GM12873 (cell line): ENCODE data around the gene SLC38A8.

Experiments
- CTCF ChIP-seq: IDR thresholded peaks from 2 replicates; pipeline ENCODE4 v1.5.1; 2012; ENCODE audit warnings: low read depth, mild to moderate bottlenecking, moderate library complexity, low read length, control low read depth; ENCODE audit not compliant: insufficient read depth; ENCODE audit errors: missing control alignments

The SLC38A8 gene

GRCh38 chr16:84003038-84003437, 39.6 kb downstream of the SLC38A8 start:
- no peak for TF ChIP-seq CTCF

- TF ChIP-seq CTCF: no peak
Observed at GRCh38 chr16:84001726-84002125, 40.9 kb downstream of the SLC38A8 start.

- no peak for TF ChIP-seq CTCF
Observed at GRCh38 chr16:84000989-84001642, 41.5 kb downstream of the SLC38A8 start.

GRCh38 chr16:83998091-83998490, 44.5 kb downstream of the SLC38A8 start:
- TF ChIP-seq CTCF: no peak

- TF ChIP-seq CTCF: peak; percentile 44
Observed at GRCh38 chr16:83996481-83997252, 45.9 kb downstream of the SLC38A8 start.

GRCh38 chr16:83995754-83996153, 46.8 kb downstream of the SLC38A8 start:
- no peak for TF ChIP-seq CTCF

GRCh38 chr16:83994703-83995102, 47.9 kb downstream of the SLC38A8 start:
- no peak for TF ChIP-seq CTCF
